Thyroid gland (tissue), 4 donors: ENCODE data around the gene PROK2.

Experiments
- POLR2A ChIP-seq, 2 donors: fragments of 450-650 bp; IDR thresholded peaks; one replicate each; pipeline ENCODE4 v1.6.1; 2017; ENCODE audit warnings: antibody characterized with exemption in 2 of 2, mild to moderate bottlenecking in 2 of 2, moderate library complexity in 1 of 2
- TF ChIP-seq, protein P1 (sequence below), 6 experiments: fragments of 200-600 bp in 3 of 6; fragments of 450-650 bp in 3 of 6; sonication (generic) in 3 of 6; IDR thresholded peaks; one replicate each; pipeline ENCODE4 v1.5.1; 2016 to 2019; ENCODE audit warnings: antibody characterized with exemption in 6 of 6, mild to moderate bottlenecking in 2 of 6, inconsistent platforms in 1 of 6, moderate library complexity in 1 of 6

DNA sequence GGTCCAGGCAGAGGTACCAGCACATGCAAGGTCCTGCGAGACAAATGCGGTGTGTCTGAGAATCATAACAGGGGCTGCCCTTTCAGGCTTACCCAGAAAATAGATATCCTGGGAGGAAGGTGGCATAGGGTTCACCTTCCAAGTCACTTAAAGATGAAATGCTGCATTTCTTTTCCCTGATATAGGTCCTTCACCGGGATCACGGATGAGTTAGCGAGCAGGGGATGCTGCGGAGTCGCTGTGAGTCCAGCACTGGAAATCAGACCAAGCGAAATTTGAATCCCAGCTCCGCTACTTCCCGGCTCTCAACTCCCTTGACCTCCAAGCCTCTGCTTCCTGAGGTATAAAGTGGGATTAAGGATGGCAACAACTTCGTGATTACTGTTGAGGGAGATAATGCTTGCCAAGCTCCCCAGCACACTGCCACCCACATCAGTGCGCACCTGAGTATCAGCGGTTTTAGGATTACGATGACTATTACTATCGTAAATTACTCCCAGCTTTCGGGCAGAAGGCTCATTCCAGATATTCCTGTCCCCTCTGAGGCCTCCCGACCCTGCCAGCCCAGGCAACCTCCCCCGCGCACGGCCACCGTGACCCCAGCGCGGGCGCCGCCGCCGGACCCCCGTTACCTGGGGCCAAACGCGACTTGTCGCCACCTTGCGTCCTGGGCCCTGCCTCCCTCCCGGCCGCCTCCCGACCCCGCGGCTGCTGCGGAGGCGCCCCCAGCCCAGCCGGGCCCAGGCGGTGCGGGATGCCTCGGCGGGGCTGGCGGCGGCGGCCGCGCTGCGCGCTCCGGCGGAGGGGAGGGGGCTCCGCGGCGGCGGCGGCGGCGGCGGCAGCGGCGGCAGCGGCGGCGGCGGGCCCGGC is 31.9 kb downstream of the PROK2 start:
- TF ChIP-seq, protein P1, sequence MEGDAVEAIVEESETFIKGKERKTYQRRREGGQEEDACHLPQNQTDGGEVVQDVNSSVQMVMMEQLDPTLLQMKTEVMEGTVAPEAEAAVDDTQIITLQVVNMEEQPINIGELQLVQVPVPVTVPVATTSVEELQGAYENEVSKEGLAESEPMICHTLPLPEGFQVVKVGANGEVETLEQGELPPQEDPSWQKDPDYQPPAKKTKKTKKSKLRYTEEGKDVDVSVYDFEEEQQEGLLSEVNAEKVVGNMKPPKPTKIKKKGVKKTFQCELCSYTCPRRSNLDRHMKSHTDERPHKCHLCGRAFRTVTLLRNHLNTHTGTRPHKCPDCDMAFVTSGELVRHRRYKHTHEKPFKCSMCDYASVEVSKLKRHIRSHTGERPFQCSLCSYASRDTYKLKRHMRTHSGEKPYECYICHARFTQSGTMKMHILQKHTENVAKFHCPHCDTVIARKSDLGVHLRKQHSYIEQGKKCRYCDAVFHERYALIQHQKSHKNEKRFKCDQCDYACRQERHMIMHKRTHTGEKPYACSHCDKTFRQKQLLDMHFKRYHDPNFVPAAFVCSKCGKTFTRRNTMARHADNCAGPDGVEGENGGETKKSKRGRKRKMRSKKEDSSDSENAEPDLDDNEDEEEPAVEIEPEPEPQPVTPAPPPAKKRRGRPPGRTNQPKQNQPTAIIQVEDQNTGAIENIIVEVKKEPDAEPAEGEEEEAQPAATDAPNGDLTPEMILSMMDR (IDR thresholded peaks at IDR 0.05): no peak
- TF ChIP-seq POLR2A (IDR thresholded peaks at IDR 0.05): no peak
